HepG2 (cell line): ENCODE data around the gene CSK. TPM values are rescaled to one million over a fixed set of nuclear protein-coding genes. Genes with fewer than 3 reads are reported as not detected.

Source experiments
- ATAC-seq: fragments of 200-7000 bp; cut with Tn5 transposase; 3 replicates; pipeline ENCODE4 v1.9.1; 2020; ENCODE audit warnings: mild to moderate bottlenecking, moderate library complexity
- BruUV-seq: library from RNA; stranded (reverse); fragments of 400-500 nt; replicated peaks from 2 replicates; lab custom pipeline; 2021; lab: Mats Ljungman, UMichigan
- CTCF ChIA-PET: fragments of 300-600 bp; formaldehyde crosslinking; extraction: SDS; loops from one replicate; lab custom pipeline; 2021; ENCODE audit warnings: low total read pairs, inconsistent platforms, low intra/inter-chr PET ratio; lab: Yijun Ruan, JAX
- POLR2A ChIA-PET: fragments of 350-600 bp; sonication (Branson Sonifier 250); formaldehyde crosslinking; loops from one replicate; lab custom pipeline; 2020; ENCODE audit warnings: antibody characterized with exemption, inconsistent platforms; lab: Yijun Ruan, JAX
- DNase-seq: peaks from one replicate; pipeline ENCODE4 v3.0.0-alpha.2; 2015; ENCODE audit warnings: low spot score
- FAIRE-seq: peaks from 3 replicates; lab custom pipeline; 2011; peaks lifted over from hg19 to GRCh38; lab: Jason Lieb, UNC
- H2AFZ ChIP-seq: one replicate; pipeline ENCODE4 v1.6.1; 2011; ENCODE audit warnings: low read length, inconsistent platforms
- H3K27ac ChIP-seq: fragments of 300-600 bp; 3 replicates; pipeline ENCODE4 v1.8.0; 2011; ENCODE audit warnings: mixed run types, mild to moderate bottlenecking, mixed read lengths, low read length, inconsistent platforms; ENCODE audit not compliant: insufficient read depth; ENCODE audit errors: extremely low read length
- H3K27me3 ChIP-seq, 2 experiments: fragments of 200-600 bp in 1 of 2; 2 replicates in 1 of 2; 3 replicates in 1 of 2; pipeline versions ENCODE4 v1.6.0 to v1.8.0; 2011; ENCODE audit warnings: low read length in 2 of 2, mild to moderate bottlenecking in 2 of 2, moderate library complexity in 2 of 2, inconsistent platforms in 1 of 2; ENCODE audit not compliant: insufficient read depth in 2 of 2, control insufficient read depth in 1 of 2
- H3K36me3 ChIP-seq, 2 experiments: fragments of 200-600 bp in 1 of 2; replicated peaks in 1 of 2; 2 replicates in 1 of 2; 3 replicates in 1 of 2; pipeline versions ENCODE4 v1.5.1 to v1.8.0; 2011; ENCODE audit warnings: low read length in 2 of 2, inconsistent platforms in 1 of 2; ENCODE audit not compliant: insufficient read depth in 2 of 2, control insufficient read depth in 1 of 2
- H3K4me1 ChIP-seq: 2 replicates; pipeline ENCODE4 v1.5.1; 2012; ENCODE audit warnings: low read length, inconsistent platforms; ENCODE audit not compliant: insufficient read depth
- H3K4me2 ChIP-seq: 2 replicates; pipeline ENCODE4 v1.6.0; 2011; ENCODE audit warnings: low read depth, low read length, inconsistent platforms
- H3K4me3 ChIP-seq, 3 experiments: fragments of 200-600 bp in 1 of 3; sonication (generic), shearing (Covaris generic) in 1 of 3; replicated peaks in 1 of 3; 2 replicates each; pipeline ENCODE4 v1.5.1; 2011 to 2016; ENCODE audit warnings: low read length in 3 of 3, inconsistent platforms in 2 of 3, low read depth in 2 of 3, mild to moderate bottlenecking in 2 of 3, control low read depth in 1 of 3, mixed read lengths in 1 of 3; ENCODE audit not compliant: insufficient read depth in 1 of 3
- H3K79me2 ChIP-seq: one replicate; pipeline ENCODE4 v1.6.1; 2011; ENCODE audit warnings: low read length, inconsistent platforms; ENCODE audit not compliant: insufficient read depth
- H3K9ac ChIP-seq: 2 replicates; pipeline ENCODE4 v1.6.0; 2011; ENCODE audit warnings: mild to moderate bottlenecking, low read depth, low read length, inconsistent platforms; ENCODE audit not compliant: insufficient read depth
- H3K9me3 ChIP-seq: 2 replicates; pipeline ENCODE4 v1.5.1; 2012; ENCODE audit warnings: mild to moderate bottlenecking, low read length
- H4K20me1 ChIP-seq: 2 replicates; pipeline ENCODE4 v1.6.0; 2011; ENCODE audit warnings: inconsistent platforms, mild to moderate bottlenecking, low read length, moderate library complexity; ENCODE audit not compliant: insufficient read depth
- BCLAF1 ChIP-seq: fragments of 450-650 bp; IDR thresholded peaks from 2 replicates; pipeline ENCODE4 v1.6.1; 2017; ENCODE audit warnings: mild to moderate bottlenecking
- DDIT3 ChIP-seq: sonication (generic); formaldehyde crosslinking; IDR thresholded peaks from 2 replicates; pipeline ENCODE4 v1.4.0; 2020; ENCODE audit warnings: mild to moderate bottlenecking, missing genetic modification reagents
- DPF2 ChIP-seq: sonication (generic); formaldehyde crosslinking; IDR thresholded peaks from 2 replicates; pipeline ENCODE4 v1.4.0; 2020; ENCODE audit warnings: mild to moderate bottlenecking, low read depth, missing genetic modification reagents, borderline replicate concordance
- ELK4 ChIP-seq: sonication (generic); formaldehyde crosslinking; IDR thresholded peaks from 2 replicates; pipeline ENCODE4 v1.9.0; 2021; ENCODE audit warnings: missing genetic modification reagents, borderline replicate concordance
- EP300 ChIP-seq, 3 experiments: sonication (generic) in 1 of 3; formaldehyde crosslinking in 1 of 3; IDR thresholded peaks; 2 replicates each; pipeline versions ENCODE4 v1.5.1 to v1.6.1; 2011 to 2020; ENCODE audit warnings: low read depth in 2 of 3, low read length in 2 of 3, borderline replicate concordance in 1 of 3, improper control_type of control experiment in 1 of 3, mild to moderate bottlenecking in 1 of 3, missing genetic modification reagents in 1 of 3, moderate library complexity in 1 of 3
- FOXA3 ChIP-seq: IDR thresholded peaks from 2 replicates; pipeline ENCODE4 v1.6.1; 2016; ENCODE audit warnings: missing genetic modification reagents, missing compliant biosample characterization
- LRRFIP1 ChIP-seq: sonication (generic); formaldehyde crosslinking; conservative IDR thresholded peaks from 2 replicates; pipeline ENCODE4 v1.4.0; 2020; ENCODE audit warnings: missing genetic modification reagents
- MAX ChIP-seq: IDR thresholded peaks from 2 replicates; pipeline ENCODE4 v1.6.1; 2012; ENCODE audit warnings: inconsistent platforms
- MIXL1 ChIP-seq: IDR thresholded peaks from 2 replicates; pipeline ENCODE4 v1.6.1; 2016
- PBX2 ChIP-seq: IDR thresholded peaks from 2 replicates; pipeline ENCODE4 v1.6.1; 2016; ENCODE audit warnings: control low read depth
- SIX4 ChIP-seq: sonication (generic); formaldehyde crosslinking; IDR thresholded peaks from 2 replicates; pipeline ENCODE4 v1.4.0; 2020; ENCODE audit warnings: missing genetic modification reagents
- SNAI1 ChIP-seq: sonication (generic); formaldehyde crosslinking; IDR thresholded peaks from 2 replicates; pipeline ENCODE4 v1.5.0; 2020; ENCODE audit warnings: mild to moderate bottlenecking, missing genetic modification reagents, borderline replicate concordance
- YY1 ChIP-seq: IDR thresholded peaks from 2 replicates; pipeline ENCODE4 v1.6.1; 2011; ENCODE audit warnings: low read length, low read depth, moderate library complexity, mild to moderate bottlenecking; ENCODE audit not compliant: insufficient read depth, insufficient replicate concordance
- ZNF160 ChIP-seq: sonication (generic); formaldehyde crosslinking; IDR thresholded peaks from 2 replicates; pipeline ENCODE4 v1.8.0; 2022; ENCODE audit warnings: mild to moderate bottlenecking, inconsistent platforms, missing genetic modification reagents
- ZNF564 ChIP-seq: sonication (generic); formaldehyde crosslinking; IDR thresholded peaks from 2 replicates; pipeline ENCODE4 v1.8.1; 2023; ENCODE audit warnings: mild to moderate bottlenecking, missing genetic modification reagents
- ZNF660 ChIP-seq: sonication (generic); formaldehyde crosslinking; IDR thresholded peaks from 2 replicates; pipeline ENCODE4 v1.5.1; 2020; ENCODE audit warnings: mild to moderate bottlenecking, low read depth, missing genetic modification reagents, borderline replicate concordance
- WGBS: methylation state at CpG from one replicate; pipeline ENCODE4 v1.1.6; 2017; ENCODE audit warnings: low lambda C conversion rate; 5-methylcytosine and 5-hydroxymethylcytosine counted together
- in situ Hi-C: cut with HindIII; loops from 2 replicates; pipeline ENCODE4 v1.10.0; 2017; ENCODE audit warnings: low pct_unique_long_range_greater_than_20kb; ENCODE audit not compliant: extremely low pct_ligation_motif_present
- intact Hi-C: fragments of 100-400 bp; cut with micrococcal nuclease; formaldehyde crosslinking; loops from one replicate; pipeline ENCODE4 v1.10.0; 2022; ENCODE audit not compliant: unreplicated experiment
- polyA plus RNA-seq, 8 experiments: library from polyadenylated mRNA; depleted of rRNA in 3 of 8; stranded (reverse) in 7 of 8; unstranded in 1 of 8; fragments of >200 nt; fragmentation: Illumina TruSeq in 4 of 8; extraction: Trizol in 4 of 8; gene quantifications; 2 replicates each; pipeline versions ENCODE4 v1.2.1 to v1.2.3, GENCODE V29; 2011 to 2016; ENCODE audit warnings: low read depth in 4 of 8, missing spikeins in 1 of 8, mixed read lengths in 1 of 8; ENCODE audit not compliant: insufficient read depth in 1 of 8
- total RNA-seq, 5 experiments: library from RNA; depleted of rRNA; stranded (reverse); fragments of >200 nt; fragmentation: Illumina TruSeq; extraction: Trizol; gene quantifications; 2 replicates each; pipeline ENCODE4 v1.2.3, GENCODE V29; 2016; ENCODE audit warnings: low read depth in 1 of 5

The CSK gene
- total and polyA plus RNA-seq, 2 of the 13 experiments (the other 11 are each of a cell fraction or from before 2014, with no cell fraction given): 12.5 to 21.3 TPM

GRCh38 chr15:74850393-74850792, 68.5 kb downstream of the CSK start:
- no peak for FAIRE-seq
- 0 out of 2 replicates have a peak overlapping the region, but pooled peaks have one; percentile 29 for H3K9ac ChIP-seq
- no peak overlapping the region for H3K4me2 ChIP-seq
- ChIA-PET POLR2A (no interaction called here), CTCF (no interaction called here)
- H3K27ac ChIP-seq: no peak overlapping the region
- no peak overlapping the region for H2AFZ ChIP-seq
- in situ Hi-C loops (no loop called here), intact Hi-C loops (no loop called here)
- no peak overlapping the region for H3K4me3 ChIP-seq
- no peaks in the 10 kb centered on the region for H3K9me3 ChIP-seq
- H3K79me2 ChIP-seq: no peaks in the 10 kb centered on the region
- H3K4me1 ChIP-seq: peaks cover 11% of the 10 kb centered on the region; the same call in 1 of the 2 replicates
- no peak for DNase-seq
- no peaks in the 10 kb centered on the region for H4K20me1 ChIP-seq
- ATAC-seq: no peak
- BruUV-seq: no TSS peak
- no peaks in the 10 kb centered on the region for H3K27me3 ChIP-seq
- WGBS: 74% methylated on average over 4 of the region's 4 CpGs
- H3K36me3 ChIP-seq: peaks cover 26 to 73% of the 10 kb centered on the region in 2 experiments; a peak in 4 of 5 replicates
- TF ChIP-seq YY1 (no peak), LRRFIP1 (CRISPR knock-in tag) (no peak), MIXL1 (CRISPR knock-in tag) (no peak), EP300 (IDR thresholded peaks at IDR 0.05; ENCODE audit: low read depth in 2 of 2, low read length in 2 of 2) (no peak), EP300 (CRISPR knock-in tag; IDR thresholded peaks at IDR 0.05; ENCODE audit: borderline replicate concordance) (no peak), SIX4 (CRISPR knock-in tag) (no peak), FOXA3 (CRISPR knock-in tag) (no peak), DPF2 (CRISPR knock-in tag) (no peak), MAX (no peak), BCLAF1 (no peak), ZNF660 (CRISPR knock-in tag) (no peak), PBX2 (CRISPR knock-in tag) (no peak), ZNF564 (CRISPR knock-in tag) (no peak), SNAI1 (CRISPR knock-in tag) (no peak), ZNF160 (CRISPR knock-in tag) (no peak), DDIT3 (CRISPR knock-in tag) (no peak), ELK4 (CRISPR knock-in tag) (no peak)
